ENCODE results near the gene ADAMTSL1.
"Not testable (repeated sequence)": the region's sequence is repeated elsewhere in the genome, so short reads cannot be mapped to it uniquely, and the experiment has no call there.

ADAMTSL1 gene

GRCh38 chr9:18928711-18929110 is 454.8 kb downstream of the ADAMTSL1 start:
- DNase-seq (ENCODE audit: low read depth): no peak
- no peak overlapping the region for H3K4me3 ChIP-seq (ENCODE audit: control insufficient read depth, low read depth, low read length)
- no peak for TF ChIP-seq CTCF (IDR thresholded peaks at IDR 0.05; ENCODE audit: control insufficient read depth, insufficient read depth, low read depth, low read length, missing control alignments)

- H3K4me3 ChIP-seq (ENCODE audit: control insufficient read depth, low read depth, low read length); DNase-seq (ENCODE audit: low read depth): not testable (repeated sequence)
Measured at GRCh38 chr9:18930611-18931010, 456.7 kb downstream of the ADAMTSL1 start.

GRCh38 chr9:18935541-18935940 is 461.6 kb downstream of the ADAMTSL1 start:
- TF ChIP-seq CTCF (IDR thresholded peaks at IDR 0.05; ENCODE audit: control insufficient read depth, insufficient read depth, low read depth, low read length, missing control alignments): no peak
- DNase-seq (ENCODE audit: low read depth): no peak
- no peak overlapping the region for H3K4me3 ChIP-seq (ENCODE audit: control insufficient read depth, low read depth, low read length)

- H3K4me3 ChIP-seq (ENCODE audit: control insufficient read depth, low read depth, low read length): no peak overlapping the region
- DNase-seq (ENCODE audit: low read depth): no peak
- TF ChIP-seq CTCF (IDR thresholded peaks at IDR 0.05; ENCODE audit: control insufficient read depth, insufficient read depth, low read depth, low read length, missing control alignments): no peak
Measured at GRCh38 chr9:18936094-18936871, 462.3 kb downstream of the ADAMTSL1 start.

GRCh38 chr9:18939943-18940342 is 466.0 kb downstream of the ADAMTSL1 start:
- no peak for TF ChIP-seq CTCF (IDR thresholded peaks at IDR 0.05; ENCODE audit: control insufficient read depth, insufficient read depth, low read depth, low read length, missing control alignments)
- no peak overlapping the region for H3K4me3 ChIP-seq (ENCODE audit: control insufficient read depth, low read depth, low read length)
- DNase-seq (ENCODE audit: low read depth): no peak

GRCh38 chr9:18941060-18941740 is 467.2 kb downstream of the ADAMTSL1 start:
- no peak for TF ChIP-seq CTCF (IDR thresholded peaks at IDR 0.05; ENCODE audit: control insufficient read depth, insufficient read depth, low read depth, low read length, missing control alignments)
- no peak for DNase-seq (ENCODE audit: low read depth)

GRCh38 chr9:18942801-18943200 is 468.8 kb downstream of the ADAMTSL1 start:
- H3K4me3 ChIP-seq (ENCODE audit: control insufficient read depth, low read depth, low read length): no peak overlapping the region
- DNase-seq (ENCODE audit: low read depth): no peak
- TF ChIP-seq CTCF (IDR thresholded peaks at IDR 0.05; ENCODE audit: control insufficient read depth, insufficient read depth, low read depth, low read length, missing control alignments): no peak

More at GRCh38 chr9:18941060-18941740, 467.2 kb downstream of the ADAMTSL1 start:
- no peak overlapping the region for H3K4me3 ChIP-seq (ENCODE audit: control insufficient read depth, low read depth, low read length)
